Esophagus squamous epithelium (tissue), 5 donors: ENCODE measurements around the gene CLASP2. TPM values are rescaled to one million over a fixed set of nuclear protein-coding genes. Genes with fewer than 3 reads are reported as not detected.

Experiments used
- DNase-seq: peaks from one replicate; lab custom pipeline; 2025; lab: John Stamatoyannopoulos, UW
- H3K27ac ChIP-seq, 4 donors: fragments of 200-600 bp; sonication (generic); one replicate each; pipeline ENCODE4 v1.5.1; 2016 to 2019; ENCODE audit warnings: mild to moderate bottlenecking in 1 of 4
- H3K27me3 ChIP-seq, 4 donors: fragments of 200-600 bp; sonication (generic); 1 replicate in 3 of 4; 2 replicates in 1 of 4; pipeline versions ENCODE4 v1.5.1 to v1.6.0; 2017 to 2021; ENCODE audit warnings: antibody characterized with exemption in 1 of 4
- H3K36me3 ChIP-seq, 3 donors: fragments of 200-600 bp; sonication (generic); one replicate each; pipeline ENCODE4 v1.5.1; 2016 to 2019
- H3K4me1 ChIP-seq, 3 donors: fragments of 200-600 bp; sonication (generic); one replicate each; pipeline ENCODE4 v1.5.1; 2017 to 2019
- H3K4me3 ChIP-seq, 4 donors: fragments of 200-600 bp; sonication (generic); 1 replicate in 3 of 4; 2 replicates in 1 of 4; pipeline ENCODE4 v1.5.1; 2016 to 2019; ENCODE audit warnings: mild to moderate bottlenecking in 2 of 4, moderate library complexity in 1 of 4
- H3K9me3 ChIP-seq, 3 donors: fragments of 200-600 bp; sonication (generic); one replicate each; pipeline ENCODE4 v1.5.1; 2016 to 2019
- CTCF ChIP-seq, 6 experiments: fragments of 450-650 bp in 4 of 6; fragments of 200-600 bp in 2 of 6; sonication (generic) in 2 of 6; IDR thresholded peaks; one replicate each; pipeline ENCODE4 v1.5.1; 2016 to 2019; ENCODE audit warnings: antibody characterized with exemption in 6 of 6, mild to moderate bottlenecking in 4 of 6, moderate library complexity in 4 of 6
- POLR2A ChIP-seq, 4 donors: fragments of 450-650 bp; IDR thresholded peaks; one replicate each; pipeline ENCODE4 v1.6.1; 2017; ENCODE audit warnings: antibody characterized with exemption in 4 of 4, mild to moderate bottlenecking in 4 of 4, moderate library complexity in 3 of 4
- WGBS, 2 donors: methylation state at CpG; one replicate each; pipeline ENCODE4 v1.1.5; 2018; 5-methylcytosine and 5-hydroxymethylcytosine counted together
- intact Hi-C: fragments of 100-400 bp; cut with DNase I; formaldehyde crosslinking; loops from one replicate; pipeline ENCODE4 v1.15.0; 2022
- total RNA-seq, 4 donors: library from RNA; depleted of rRNA; stranded (reverse); fragments of >200 nt; gene quantifications; one replicate each; pipeline ENCODE4 v1.1.0, GENCODE V29; 2016
- donor health status: DM: yes; HTN: yes; CAD: no.

CLASP2 gene
- total RNA-seq, 4 donors from 2014 or later = 16.7 to 49.4 (median 32.1) TPM

GRCh38 chr3:33613041-33613440 lies 105.0 kb downstream of the CLASP2 start:
- WGBS, 2 donors = 100% methylated on average over 1 of the region's 1 CpG
- H3K36me3 ChIP-seq = peaks cover 0 to 47% (median 0%) of the 10 kb centered on the region in 3 donors
- no peak overlapping the region for H3K27ac ChIP-seq
- H3K27me3 ChIP-seq = no peaks in the 10 kb centered on the region
- intact Hi-C loops = no loop called here
- no peak overlapping the region for H3K4me3 ChIP-seq
- no peaks in the 10 kb centered on the region for H3K4me1 ChIP-seq
- H3K9me3 ChIP-seq = no peaks in the 10 kb centered on the region
- no peak for TF ChIP-seq CTCF (IDR thresholded peaks at IDR 0.05)
- TF ChIP-seq POLR2A (IDR thresholded peaks at IDR 0.05) = no peak
- no peak for DNase-seq

GRCh38 chr3:33612607-33613006 lies 105.4 kb downstream of the CLASP2 start:
- DNase-seq = no peak

GRCh38 chr3:33602829-33603228 lies 115.2 kb downstream of the CLASP2 start:
- peaks cover 0 to 84% (median 7%) of the 10 kb centered on the region in 3 donors for H3K36me3 ChIP-seq
- H3K27me3 ChIP-seq = no peaks in the 10 kb centered on the region
- H3K9me3 ChIP-seq = no peaks in the 10 kb centered on the region
- no peaks in the 10 kb centered on the region for H3K4me1 ChIP-seq
- no peak overlapping the region for H3K27ac ChIP-seq
- no peak overlapping the region for H3K4me3 ChIP-seq
- TF ChIP-seq POLR2A (IDR thresholded peaks at IDR 0.05) = no peak
- no peak for TF ChIP-seq CTCF (IDR thresholded peaks at IDR 0.05)
- WGBS, 2 donors = 83 to 95% methylated on average over 4 to 7 of the region's 7 CpGs
- no peak for DNase-seq
- intact Hi-C loops = no loop called here

More at GRCh38 chr3:33612607-33613006, 105.4 kb downstream of the CLASP2 start:
- no peak overlapping the region for H3K4me3 ChIP-seq
- WGBS, 2 donors = 93 to 95% methylated on average over 1 of the region's 1 CpG
- TF ChIP-seq POLR2A (IDR thresholded peaks at IDR 0.05) (no peak), CTCF (IDR thresholded peaks at IDR 0.05) (no peak)
- no peaks in the 10 kb centered on the region for H3K4me1 ChIP-seq
- peaks cover 0 to 42% (median 0%) of the 10 kb centered on the region in 3 donors for H3K36me3 ChIP-seq
- H3K9me3 ChIP-seq = no peaks in the 10 kb centered on the region
- intact Hi-C loops = no loop called here
- H3K27ac ChIP-seq = no peak overlapping the region
- no peaks in the 10 kb centered on the region for H3K27me3 ChIP-seq

- DNase-seq = no peak
- Histone ChIP-seq H3K27me3 (no peaks in the 10 kb centered on the region), H3K27ac (no peak overlapping the region), H3K4me3 (no peak overlapping the region), H3K4me1 (no peaks in the 10 kb centered on the region), H3K36me3 (peaks cover 0 to 54% (median under 1%) of the 10 kb centered on the region in 3 donors), H3K9me3 (no peaks in the 10 kb centered on the region)
- TF ChIP-seq CTCF (IDR thresholded peaks at IDR 0.05) = no peak
- TF ChIP-seq POLR2A (IDR thresholded peaks at IDR 0.05) = no peak
- intact Hi-C loops = no loop called here
- 38 to 59% methylated on average over 2 of the region's 2 CpGs for WGBS, 2 donors
Observed at GRCh38 chr3:33597257-33597689, 120.8 kb downstream of the CLASP2 start.

GRCh38 chr3:33592999-33593398 lies 125.1 kb downstream of the CLASP2 start:
- no peaks in the 10 kb centered on the region for H3K9me3 ChIP-seq
- H3K4me1 ChIP-seq = no peaks in the 10 kb centered on the region
- no peak for TF ChIP-seq CTCF (IDR thresholded peaks at IDR 0.05)
- no peak for TF ChIP-seq POLR2A (IDR thresholded peaks at IDR 0.05)
- no peak overlapping the region for H3K27ac ChIP-seq
- no peak overlapping the region for H3K4me3 ChIP-seq
- H3K27me3 ChIP-seq = no peaks in the 10 kb centered on the region
- 76 to 79% methylated on average over 1 of the region's 1 CpG for WGBS, 2 donors
- peaks cover 0 to 64% (median 0%) of the 10 kb centered on the region in 3 donors for H3K36me3 ChIP-seq
- intact Hi-C loops = no loop called here
- no peak for DNase-seq
